GM12878 (cell line): ENCODE measurements around the gene UACA. TPM values are rescaled to one million over a fixed set of nuclear protein-coding genes. Genes with fewer than 3 reads are reported as not detected.

Experiments
- ATAC-seq: fragments of 200-7000 bp; cut with Tn5 transposase; 3 replicates; pipeline ENCODE4 v1.9.1; 2020; ENCODE audit warnings: mild to moderate bottlenecking, moderate library complexity
- BruUV-seq: library from RNA; stranded (reverse); fragments of 400-500 nt; replicated peaks from 2 replicates; lab custom pipeline; 2021; lab: Mats Ljungman, UMichigan
- CTCF ChIA-PET: fragments of 300-600 bp; sonication (Branson Sonifier 250); formaldehyde crosslinking; extraction: SDS; loops from one replicate; lab custom pipeline; 2021; ENCODE audit warnings: inconsistent platforms; lab: Yijun Ruan, JAX
- POLR2A ChIA-PET: fragments of 350-600 bp; formaldehyde crosslinking; extraction: SDS; loops from one replicate; lab custom pipeline; 2021; ENCODE audit warnings: inconsistent platforms; lab: Charles Lee
- RAD21 ChIA-PET: fragments of 300-600 bp; sonication (Branson Sonifier 250); formaldehyde crosslinking; loops from one replicate; lab custom pipeline; 2023; ENCODE audit warnings: antibody characterized with exemption; ENCODE audit not compliant: unreplicated experiment; lab: Charles Lee
- SMC1A ChIA-PET: fragments of 300-600 bp; sonication (Branson Sonifier 250); formaldehyde crosslinking; loops from one replicate; lab custom pipeline; 2023; ENCODE audit not compliant: unreplicated experiment, uncharacterized antibody; lab: Charles Lee
- DNase-seq: peaks from one replicate; pipeline ENCODE4 v3.0.0-alpha.2; 2011; ENCODE audit warnings: low read depth, low spot score
- FAIRE-seq: peaks from 3 replicates; lab custom pipeline; 2011; peaks lifted over from hg19 to GRCh38; lab: Jason Lieb, UNC
- H2AFZ ChIP-seq: 2 replicates; pipeline ENCODE4 v1.6.0; 2011; ENCODE audit warnings: low read depth, low read length, control low read depth; ENCODE audit not compliant: control insufficient read depth
- H3K27ac ChIP-seq: 2 replicates; pipeline ENCODE4 v1.5.1; 2011; ENCODE audit warnings: control low read depth; ENCODE audit not compliant: control insufficient read depth, insufficient read depth
- H3K27me3 ChIP-seq, 2 experiments: replicated peaks in 1 of 2; 2 replicates each; pipeline versions ENCODE4 v1.6.0 to v1.6.1; 2011; ENCODE audit warnings: low read length in 1 of 2; ENCODE audit not compliant: control insufficient read depth in 2 of 2, insufficient read depth in 2 of 2
- H3K36me3 ChIP-seq, 2 experiments: 2 replicates each; pipeline ENCODE4 v1.5.1; 2011; ENCODE audit warnings: low read length in 1 of 2; ENCODE audit not compliant: control insufficient read depth in 2 of 2, insufficient read depth in 2 of 2
- H3K4me1 ChIP-seq: 2 replicates; pipeline ENCODE4 v1.6.1; 2011; ENCODE audit warnings: mild to moderate bottlenecking, low read length, moderate library complexity, mixed read lengths; ENCODE audit not compliant: control insufficient read depth, insufficient read depth
- H3K4me2 ChIP-seq: 2 replicates; pipeline ENCODE4 v1.6.0; 2011; ENCODE audit warnings: control low read depth; ENCODE audit not compliant: control insufficient read depth, insufficient read depth
- H3K4me3 ChIP-seq: fragments of 200-600 bp; sonication (generic); 2 replicates; pipeline ENCODE4 v1.5.1; 2016
- H3K79me2 ChIP-seq: 2 replicates; pipeline ENCODE4 v1.6.0; 2011; ENCODE audit warnings: low read length; ENCODE audit not compliant: control insufficient read depth, insufficient read depth
- H3K9ac ChIP-seq: 2 replicates; pipeline ENCODE4 v1.8.0; 2011; ENCODE audit warnings: low read length, control low read depth, mixed read lengths; ENCODE audit not compliant: control insufficient read depth, insufficient read depth
- H3K9me3 ChIP-seq: replicated peaks from 3 replicates; pipeline ENCODE4 v1.5.1; 2011; ENCODE audit warnings: mild to moderate bottlenecking, low read length; ENCODE audit not compliant: control insufficient read depth, insufficient read depth
- H4K20me1 ChIP-seq: 2 replicates; pipeline ENCODE4 v1.6.0; 2011; ENCODE audit not compliant: control insufficient read depth, insufficient read depth
- DPF2 ChIP-seq: fragments of 450-650 bp; IDR thresholded peaks from 2 replicates; pipeline ENCODE4 v1.6.1; 2017; ENCODE audit warnings: mild to moderate bottlenecking
- POU2F2 ChIP-seq: IDR thresholded peaks from 3 replicates; pipeline ENCODE4 v1.6.1; 2011; ENCODE audit warnings: low read depth, mild to moderate bottlenecking, low read length, borderline replicate concordance
- RAD51 ChIP-seq: fragments of 450-650 bp; IDR thresholded peaks from 2 replicates; pipeline ENCODE4 v1.6.1; 2016; ENCODE audit warnings: moderate library complexity, mild to moderate bottlenecking, inconsistent platforms
- RFX5 ChIP-seq: IDR thresholded peaks from 2 replicates; pipeline ENCODE4 v1.6.1; 2011; ENCODE audit warnings: low read depth, low read length, improper control_type of control experiment
- SMAD1 ChIP-seq: fragments of 450-650 bp; IDR thresholded peaks from 2 replicates; pipeline ENCODE4 v1.6.1; 2018; ENCODE audit warnings: mild to moderate bottlenecking, low read depth; ENCODE audit not compliant: partially characterized antibody
- SMARCA5 ChIP-seq: fragments of 450-650 bp; IDR thresholded peaks from 2 replicates; pipeline ENCODE4 v1.6.1; 2017; ENCODE audit warnings: mild to moderate bottlenecking
- TARDBP ChIP-seq: IDR thresholded peaks from 2 replicates; pipeline ENCODE4 v1.6.1; 2016; ENCODE audit warnings: borderline replicate concordance
- ZNF217 ChIP-seq: fragments of 450-650 bp; IDR thresholded peaks from 2 replicates; pipeline ENCODE4 v1.6.1; 2017; ENCODE audit warnings: antibody characterized with exemption, mild to moderate bottlenecking
- ZNF622 ChIP-seq: fragments of 450-650 bp; IDR thresholded peaks from 2 replicates; pipeline ENCODE4 v1.6.1; 2017; ENCODE audit warnings: mild to moderate bottlenecking, inconsistent platforms
- WGBS: methylation state at CpG from one replicate; pipeline ENCODE4 v1.1.6; 2016; ENCODE audit warnings: low lambda C conversion rate; ENCODE audit not compliant: insufficient replicate concordance, insufficient coverage; ENCODE audit errors: missing lambda C conversion rate; 5-methylcytosine and 5-hydroxymethylcytosine counted together
- in situ Hi-C: fragments of 300-500 bp; cut with MboI; formaldehyde crosslinking; loops from 9 replicates; pipeline ENCODE4 v1.14.3; 2018; ENCODE audit warnings: mixed read lengths
- intact Hi-C: fragments of 100-400 bp; cut with micrococcal nuclease; formaldehyde crosslinking; loops from one replicate; pipeline ENCODE4 v1.14.2; 2022; ENCODE audit not compliant: unreplicated experiment
- polyA plus RNA-seq, 11 experiments: library from polyadenylated mRNA; depleted of rRNA in 4 of 11; unstranded in 6 of 11; stranded (reverse) in 5 of 11; fragments of >200 nt; fragmentation: Nextera tagmentation in 4 of 11; fragmentation: Illumina TruSeq in 1 of 11; extraction: Ambion mirVana in 4 of 11; extraction: Trizol in 1 of 11; gene quantifications; 1 replicate in 1 of 11; 2 replicates in 10 of 11; pipeline versions ENCODE4 v1.2.1 to v1.2.3, GENCODE V29; 2011 to 2016; ENCODE audit warnings: inconsistent platforms in 2 of 11, missing spikeins in 2 of 11, low read depth in 1 of 11
- total RNA-seq, 4 experiments: library from RNA; depleted of rRNA in 3 of 4; stranded (reverse); fragments of >200 nt in 3 of 4; fragmentation: Illumina TruSeq in 1 of 4; extraction: Trizol in 1 of 4; gene quantifications; 2 replicates each; pipeline versions ENCODE4 v1.2.1 to v1.2.3, GENCODE V29; 2013 to 2021
- TF ChIP-seq, protein P1 (sequence below): IDR thresholded peaks from 2 replicates; pipeline ENCODE4 v1.6.1; 2011; ENCODE audit warnings: low read depth, mild to moderate bottlenecking, low read length, moderate library complexity, borderline replicate concordance; ENCODE audit errors: extremely low read depth
- TF ChIP-seq, protein P2 (sequence below): IDR thresholded peaks from 2 replicates; pipeline ENCODE4 v1.6.1; 2012; ENCODE audit warnings: improper control_type of control experiment, low read depth, low read length; ENCODE audit not compliant: insufficient replicate concordance

Gene UACA
- total and polyA plus RNA-seq, 10 of the 15 experiments (the other 5 are each of a cell fraction or from before 2014, with no cell fraction given): 0.30 to 4.0 (median 2.0) TPM

DNA sequence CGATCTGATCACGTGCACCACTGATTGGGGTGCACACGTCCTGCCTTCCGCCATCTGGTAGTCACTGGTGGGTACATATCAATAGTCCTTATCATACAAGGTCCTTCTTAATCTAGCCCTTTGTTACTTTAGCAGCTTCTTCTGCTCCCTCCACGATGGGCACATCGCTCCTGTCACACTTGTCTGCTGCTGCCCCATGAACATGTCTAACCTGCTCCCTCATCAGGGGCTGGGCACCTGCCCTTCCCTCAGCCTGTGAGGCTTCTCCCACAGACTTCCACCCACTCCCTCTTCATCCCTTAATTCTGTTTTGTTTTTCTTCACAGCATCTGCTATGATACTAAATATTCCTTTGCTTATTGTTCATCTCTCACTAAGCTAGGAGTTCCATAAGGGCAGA is 82.5 kb downstream of the UACA start:
- ATAC-seq (no peak), FAIRE-seq (no peak), DNase-seq (no peak)
- H3K36me3 ChIP-seq: no peaks in the 10 kb centered on the region
- H3K4me3 ChIP-seq: no peak overlapping the region
- H4K20me1 ChIP-seq: no peaks in the 10 kb centered on the region
- H3K27me3 ChIP-seq: no peaks in the 10 kb centered on the region; a peak in 1 of 4 replicates
- no peak overlapping the region for H3K9ac ChIP-seq
- WGBS: 61% methylated on average over 6 of the region's 6 CpGs
- SMC1A ChIA-PET: interaction anchor here (0.6 to 2.2 kb wide), 3 partner anchors 13 to 134 kb away, joined by 3 to 10 read pairs (median 4); no protein-coding TSS in a partner anchor
- intact Hi-C loops: no loop called here
- no peak overlapping the region for H3K4me2 ChIP-seq
- no peaks in the 10 kb centered on the region for H3K9me3 ChIP-seq
- in situ Hi-C loops: no loop called here
- H3K79me2 ChIP-seq: no peaks in the 10 kb centered on the region
- H2AFZ ChIP-seq: no peak overlapping the region
- TF ChIP-seq RAD51 (no peak), DPF2 (no peak), ZNF622 (no peak), SMARCA5 (no peak)
- TF ChIP-seq, protein P1, sequence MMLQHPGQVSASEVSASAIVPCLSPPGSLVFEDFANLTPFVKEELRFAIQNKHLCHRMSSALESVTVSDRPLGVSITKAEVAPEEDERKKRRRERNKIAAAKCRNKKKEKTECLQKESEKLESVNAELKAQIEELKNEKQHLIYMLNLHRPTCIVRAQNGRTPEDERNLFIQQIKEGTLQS: no peak
- TF ChIP-seq, all 136 proteins: peak for 0
- ChIA-PET CTCF (interaction anchor here (1.0 to 3.0 kb wide), 5 partner anchors 9 to 130 kb away, joined by 3 to 13 read pairs (median 6); no protein-coding TSS in a partner anchor), RAD21 (interaction anchor here (0.8 to 2.4 kb wide), 2 partner anchors 42 to 144 kb away, joined by 4 to 7 read pairs; no protein-coding TSS in a partner anchor), POLR2A (no interaction called here)
- BruUV-seq: no TSS peak
- no peak overlapping the region for H3K27ac ChIP-seq
- no peaks in the 10 kb centered on the region for H3K4me1 ChIP-seq

DNA sequence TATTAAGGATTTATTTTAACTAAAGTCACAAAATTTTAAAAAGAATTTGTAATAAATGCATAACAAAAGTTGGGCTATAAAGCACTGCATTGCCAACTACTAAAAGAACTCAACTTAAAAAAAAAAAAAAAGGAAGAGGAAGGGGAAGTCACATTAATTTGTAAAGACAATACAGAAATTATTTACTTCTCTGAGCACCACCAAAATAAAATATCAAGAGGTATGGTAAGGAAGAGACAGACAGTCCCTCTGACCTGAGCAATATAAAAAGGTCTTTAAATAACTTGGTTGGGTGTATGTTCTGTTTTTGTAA is 83.5 kb downstream of the UACA start:
- ATAC-seq: no peak
- Histone ChIP-seq H3K79me2 (no peaks in the 10 kb centered on the region), H2AFZ (no peak overlapping the region), H3K9ac (no peak overlapping the region), H3K4me3 (no peak overlapping the region), H3K9me3 (no peaks in the 10 kb centered on the region), H3K27ac (no peak overlapping the region)
- CTCF ChIA-PET: interaction anchor here (0.7 to 3.0 kb wide), 8 partner anchors 8 to 1304 kb away, joined by 3 to 13 read pairs (median 4); no protein-coding TSS in a partner anchor
- no peak for TF ChIP-seq TARDBP
- no peak for TF ChIP-seq RFX5
- TF ChIP-seq SMAD1: no peak
- TF ChIP-seq, protein P2, sequence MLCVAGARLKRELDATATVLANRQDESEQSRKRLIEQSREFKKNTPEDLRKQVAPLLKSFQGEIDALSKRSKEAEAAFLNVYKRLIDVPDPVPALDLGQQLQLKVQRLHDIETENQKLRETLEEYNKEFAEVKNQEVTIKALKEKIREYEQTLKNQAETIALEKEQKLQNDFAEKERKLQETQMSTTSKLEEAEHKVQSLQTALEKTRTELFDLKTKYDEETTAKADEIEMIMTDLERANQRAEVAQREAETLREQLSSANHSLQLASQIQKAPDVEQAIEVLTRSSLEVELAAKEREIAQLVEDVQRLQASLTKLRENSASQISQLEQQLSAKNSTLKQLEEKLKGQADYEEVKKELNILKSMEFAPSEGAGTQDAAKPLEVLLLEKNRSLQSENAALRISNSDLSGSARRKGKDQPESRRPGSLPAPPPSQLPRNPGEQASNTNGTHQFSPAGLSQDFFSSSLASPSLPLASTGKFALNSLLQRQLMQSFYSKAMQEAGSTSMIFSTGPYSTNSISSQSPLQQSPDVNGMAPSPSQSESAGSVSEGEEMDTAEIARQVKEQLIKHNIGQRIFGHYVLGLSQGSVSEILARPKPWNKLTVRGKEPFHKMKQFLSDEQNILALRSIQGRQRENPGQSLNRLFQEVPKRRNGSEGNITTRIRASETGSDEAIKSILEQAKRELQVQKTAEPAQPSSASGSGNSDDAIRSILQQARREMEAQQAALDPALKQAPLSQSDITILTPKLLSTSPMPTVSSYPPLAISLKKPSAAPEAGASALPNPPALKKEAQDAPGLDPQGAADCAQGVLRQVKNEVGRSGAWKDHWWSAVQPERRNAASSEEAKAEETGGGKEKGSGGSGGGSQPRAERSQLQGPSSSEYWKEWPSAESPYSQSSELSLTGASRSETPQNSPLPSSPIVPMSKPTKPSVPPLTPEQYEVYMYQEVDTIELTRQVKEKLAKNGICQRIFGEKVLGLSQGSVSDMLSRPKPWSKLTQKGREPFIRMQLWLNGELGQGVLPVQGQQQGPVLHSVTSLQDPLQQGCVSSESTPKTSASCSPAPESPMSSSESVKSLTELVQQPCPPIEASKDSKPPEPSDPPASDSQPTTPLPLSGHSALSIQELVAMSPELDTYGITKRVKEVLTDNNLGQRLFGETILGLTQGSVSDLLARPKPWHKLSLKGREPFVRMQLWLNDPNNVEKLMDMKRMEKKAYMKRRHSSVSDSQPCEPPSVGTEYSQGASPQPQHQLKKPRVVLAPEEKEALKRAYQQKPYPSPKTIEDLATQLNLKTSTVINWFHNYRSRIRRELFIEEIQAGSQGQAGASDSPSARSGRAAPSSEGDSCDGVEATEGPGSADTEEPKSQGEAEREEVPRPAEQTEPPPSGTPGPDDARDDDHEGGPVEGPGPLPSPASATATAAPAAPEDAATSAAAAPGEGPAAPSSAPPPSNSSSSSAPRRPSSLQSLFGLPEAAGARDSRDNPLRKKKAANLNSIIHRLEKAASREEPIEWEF: no peak
- no peak for TF ChIP-seq POU2F2
- TF ChIP-seq ZNF217: no peak
- TF ChIP-seq, all 136 proteins: peak for 0
- no peaks in the 10 kb centered on the region for H3K36me3 ChIP-seq
- no peaks in the 10 kb centered on the region for H3K4me1 ChIP-seq
- H4K20me1 ChIP-seq: no peaks in the 10 kb centered on the region
- no TSS peak for BruUV-seq
- DNase-seq (no peak), FAIRE-seq (no peak)
- H3K27me3 ChIP-seq: no peaks in the 10 kb centered on the region; a peak in 1 of 4 replicates
- in situ Hi-C loops: no loop called here
- ChIA-PET RAD21 (interaction anchor here (1.0 to 2.4 kb wide), 3 partner anchors 43 to 111 kb away, joined by 3 to 7 read pairs (median 3); no protein-coding TSS in a partner anchor), POLR2A (no interaction called here), SMC1A (interaction anchor here (1.3 to 2.2 kb wide), 3 partner anchors 10 to 43 kb away, joined by 3 to 10 read pairs (median 4); no protein-coding TSS in a partner anchor)
- intact Hi-C loops: loop anchor here (2.0 to 10.0 kb wide), 2 partner anchors 45 to 133 kb away; no protein-coding TSS in a partner anchor
- H3K4me2 ChIP-seq: no peak overlapping the region
